Vagina (tissue), 2 donors: Measurements from ENCODE around the gene SELENOF. TPM values are rescaled to one million over a fixed set of nuclear protein-coding genes. Genes with fewer than 3 reads are reported as not detected.

Experiments
- DNase-seq, 2 donors: peaks; one replicate each; pipeline ENCODE4 v3.0.0-alpha.2; 2017; ENCODE audit errors: extremely low spot score in 2 of 2
- H3K27ac ChIP-seq: fragments of 200-600 bp; sonication (generic); one replicate; pipeline ENCODE4 v1.5.1; 2019
- H3K27me3 ChIP-seq: fragments of 200-600 bp; sonication (generic); one replicate; pipeline ENCODE4 v1.5.1; 2019
- H3K36me3 ChIP-seq, 2 donors: fragments of 200-600 bp; sonication (generic); one replicate each; pipeline ENCODE4 v1.5.1; 2017 to 2019
- H3K4me1 ChIP-seq: fragments of 200-600 bp; sonication (generic); one replicate; pipeline ENCODE4 v1.5.1; 2019
- H3K4me3 ChIP-seq, 2 donors: fragments of 200-600 bp; sonication (generic); 1 replicate in 1 of 2; 2 replicates in 1 of 2; pipeline ENCODE4 v1.5.1; 2016 to 2019
- H3K9me3 ChIP-seq: fragments of 200-600 bp; sonication (generic); one replicate; pipeline ENCODE4 v1.5.1; 2019
- CTCF ChIP-seq, 3 experiments: fragments of 450-650 bp in 2 of 3; fragments of 200-600 bp in 1 of 3; sonication (generic) in 1 of 3; IDR thresholded peaks; one replicate each; pipeline ENCODE4 v1.5.1; 2017 to 2019; ENCODE audit warnings: antibody characterized with exemption in 3 of 3, mild to moderate bottlenecking in 2 of 3, moderate library complexity in 2 of 3
- POLR2A ChIP-seq, 2 donors: fragments of 450-650 bp; IDR thresholded peaks; one replicate each; pipeline ENCODE4 v1.6.1; 2017; ENCODE audit warnings: antibody characterized with exemption in 2 of 2, mild to moderate bottlenecking in 2 of 2, moderate library complexity in 2 of 2
- POLR2AphosphoS5 ChIP-seq, 2 donors: sonication (generic); formaldehyde crosslinking; IDR thresholded peaks; one replicate each; pipeline ENCODE4 v1.9.0; 2017; ENCODE audit warnings: antibody characterized with exemption in 2 of 2, mild to moderate bottlenecking in 2 of 2, low read depth in 1 of 2; ENCODE audit not compliant: insufficient read depth in 1 of 2
- intact Hi-C: fragments of 100-400 bp; cut with DNase I; formaldehyde crosslinking; loops from one replicate; pipeline ENCODE4 v1.15.1; 2023
- total RNA-seq: library from RNA; depleted of rRNA; stranded (reverse); fragments of >200 nt; gene quantifications from one replicate; pipeline ENCODE4 v1.2.3, GENCODE V29; 2016

Gene SELENOF
- total RNA-seq, 1 donor from 2014 or later = 77.3 TPM

GRCh38 chr1:86858524-86859261 lies 55.2 kb downstream of the SELENOF start:
- Histone ChIP-seq H3K36me3 (no peaks in the 10 kb centered on the region), H3K9me3 (no peaks in the 10 kb centered on the region), H3K4me1 (no peaks in the 10 kb centered on the region), H3K27me3 (no peaks in the 10 kb centered on the region), H3K4me3 (no peak overlapping the region), H3K27ac (no peak overlapping the region)
- intact Hi-C loops = no loop called here
- no peak for DNase-seq
- no peak for TF ChIP-seq POLR2AphosphoS5 (IDR thresholded peaks at IDR 0.05; ENCODE audit: insufficient read depth in 1 of 2, low read depth in 1 of 2)
- TF ChIP-seq CTCF (IDR thresholded peaks at IDR 0.05) = no peak
- TF ChIP-seq POLR2A (IDR thresholded peaks at IDR 0.05) = no peak

- H3K4me1 ChIP-seq = no peaks in the 10 kb centered on the region
- no peak overlapping the region for H3K4me3 ChIP-seq
- no peaks in the 10 kb centered on the region for H3K9me3 ChIP-seq
- no peaks in the 10 kb centered on the region for H3K27me3 ChIP-seq
- no peak overlapping the region for H3K27ac ChIP-seq
- no peaks in the 10 kb centered on the region for H3K36me3 ChIP-seq
- TF ChIP-seq POLR2A (IDR thresholded peaks at IDR 0.05) (no peak), CTCF (IDR thresholded peaks at IDR 0.05) (no peak), POLR2AphosphoS5 (IDR thresholded peaks at IDR 0.05; ENCODE audit: insufficient read depth in 1 of 2, low read depth in 1 of 2) (no peak)
- no peak for DNase-seq
- intact Hi-C loops = no loop called here
Measured at GRCh38 chr1:86856196-86856595, 57.7 kb downstream of the SELENOF start.

GRCh38 chr1:86854352-86854751 lies 59.6 kb downstream of the SELENOF start:
- Histone ChIP-seq H3K36me3 (no peaks in the 10 kb centered on the region), H3K9me3 (no peaks in the 10 kb centered on the region), H3K27ac (no peak overlapping the region), H3K4me1 (no peaks in the 10 kb centered on the region), H3K4me3 (no peak overlapping the region), H3K27me3 (no peaks in the 10 kb centered on the region)
- no peak for DNase-seq
- intact Hi-C loops = no loop called here
- TF ChIP-seq POLR2A (IDR thresholded peaks at IDR 0.05) = no peak
- TF ChIP-seq POLR2AphosphoS5 (IDR thresholded peaks at IDR 0.05; ENCODE audit: insufficient read depth in 1 of 2, low read depth in 1 of 2) = no peak
- TF ChIP-seq CTCF (IDR thresholded peaks at IDR 0.05) = no peak

- TF ChIP-seq POLR2A (IDR thresholded peaks at IDR 0.05) = no peak
- TF ChIP-seq POLR2AphosphoS5 (IDR thresholded peaks at IDR 0.05; ENCODE audit: insufficient read depth in 1 of 2, low read depth in 1 of 2) = no peak
- TF ChIP-seq CTCF (IDR thresholded peaks at IDR 0.05) = no peak
- no peaks in the 10 kb centered on the region for H3K27me3 ChIP-seq
- H3K36me3 ChIP-seq = no peaks in the 10 kb centered on the region
- H3K9me3 ChIP-seq = no peaks in the 10 kb centered on the region
- no peak overlapping the region for H3K4me3 ChIP-seq
- intact Hi-C loops = no loop called here
- no peaks in the 10 kb centered on the region for H3K4me1 ChIP-seq
- DNase-seq = no peak
- H3K27ac ChIP-seq = no peak overlapping the region
Measured at GRCh38 chr1:86852782-86853408, 61.0 kb downstream of the SELENOF start.

- intact Hi-C loops = no loop called here
- no peak for DNase-seq
Measured at GRCh38 chr1:86852289-86852688, 61.6 kb downstream of the SELENOF start.

More at GRCh38 chr1:86852289-86852688, 61.6 kb downstream of the SELENOF start:
- Histone ChIP-seq H3K9me3 (no peaks in the 10 kb centered on the region), H3K4me3 (no peak overlapping the region), H3K36me3 (no peaks in the 10 kb centered on the region), H3K4me1 (no peaks in the 10 kb centered on the region), H3K27ac (no peak overlapping the region), H3K27me3 (no peaks in the 10 kb centered on the region)
- TF ChIP-seq POLR2A (IDR thresholded peaks at IDR 0.05) = no peak
- TF ChIP-seq POLR2AphosphoS5 (IDR thresholded peaks at IDR 0.05; ENCODE audit: insufficient read depth in 1 of 2, low read depth in 1 of 2) = no peak
- TF ChIP-seq CTCF (IDR thresholded peaks at IDR 0.05) = no peak
